ACC112 (cell line): Measurements from ENCODE around the gene NAPG.

ENCODE experiments used
- H2AFZ ChIP-seq: fragments of 200-600 bp; sonication (generic); one replicate; pipeline ENCODE4 v1.6.0; 2017; ENCODE audit warnings: antibody characterized with exemption, low read length; ENCODE audit not compliant: unreplicated experiment
- H3K27ac ChIP-seq: fragments of 200-600 bp; sonication (generic); 2 replicates; pipeline ENCODE4 v1.5.1; 2014; ENCODE audit warnings: low read depth, mild to moderate bottlenecking, antibody characterized with exemption, low read length, moderate library complexity
- H3K27me3 ChIP-seq: fragments of 200-600 bp; sonication (generic); 2 replicates; pipeline ENCODE4 v1.6.1; 2014; ENCODE audit warnings: mild to moderate bottlenecking, antibody characterized with exemption, low read length, moderate library complexity, mixed read lengths; ENCODE audit not compliant: insufficient read depth
- H3K36me3 ChIP-seq: fragments of 200-600 bp; sonication (generic); 2 replicates; pipeline ENCODE4 v1.6.1; 2016; ENCODE audit warnings: mild to moderate bottlenecking, antibody characterized with exemption, low read length, moderate library complexity, mixed read lengths; ENCODE audit not compliant: insufficient read depth
- H3K4me1 ChIP-seq: fragments of 200-600 bp; sonication (generic); one replicate; pipeline ENCODE4 v1.6.1; 2016; ENCODE audit warnings: low read length, mixed read lengths; ENCODE audit not compliant: insufficient read depth, unreplicated experiment, control insufficient read depth
- H3K4me3 ChIP-seq: fragments of 200-600 bp; sonication (generic); 2 replicates; pipeline ENCODE4 v1.5.1; 2014; ENCODE audit warnings: mild to moderate bottlenecking, low read depth, low read length
- H3K79me2 ChIP-seq: fragments of 200-600 bp; sonication (generic); one replicate; pipeline ENCODE4 v1.6.0; 2016; ENCODE audit warnings: low read length; ENCODE audit not compliant: control insufficient read depth, unreplicated experiment, insufficient read depth

Gene NAPG

GRCh38 chr18:10525697-10526560, at the start of gene NAPG:
Gene NAPG (plus strand): TSS chr18:10526027. CDS start chr18:10526103, 76 bp downstream.
- H3K79me2 ChIP-seq, result peaks cover 43% of the 10 kb centered on the region
- H3K4me3 ChIP-seq, result peak within 1 kb of the TSS; percentile 99
- H3K27ac ChIP-seq, result peak within 1 kb of the TSS; percentile 66
- H2AFZ ChIP-seq, result peak within 1 kb of the TSS; percentile 96
- no peaks in the 10 kb centered on the region for H3K36me3 ChIP-seq
- peaks cover 7% of the 10 kb centered on the region; the same call in 1 of the 2 replicates for H3K27me3 ChIP-seq
- peaks cover 27% of the 10 kb centered on the region for H3K4me1 ChIP-seq

DNA sequence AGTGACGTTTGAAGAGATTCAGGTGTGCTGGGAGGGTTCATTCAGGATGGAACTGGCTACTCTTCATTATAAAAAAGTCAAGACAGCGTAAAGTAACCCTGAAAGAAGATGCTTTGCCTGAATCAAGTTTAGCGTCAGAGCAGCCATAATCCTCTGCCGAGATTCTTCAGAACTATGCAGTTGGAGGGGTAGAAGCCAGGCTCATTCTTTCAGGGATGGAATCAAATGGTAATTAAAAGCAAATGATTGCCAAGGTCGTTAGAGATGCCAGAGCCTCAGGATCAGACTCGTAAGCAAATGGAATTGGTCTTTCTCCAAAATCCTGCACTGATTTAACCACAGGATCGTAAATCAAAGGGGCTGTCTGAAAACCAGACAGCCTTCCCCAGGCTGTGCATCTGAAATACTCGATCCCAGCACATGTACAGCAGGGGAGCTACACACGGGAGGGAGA, 49.5 kb upstream of the NAPG start:
- Histone ChIP-seq H3K4me1 (no peaks in the 10 kb centered on the region), H2AFZ (no peak overlapping the region), H3K27ac (no peak overlapping the region), H3K4me3 (no peak overlapping the region), H3K27me3 (peaks cover 59% of the 10 kb centered on the region), H3K79me2 (no peaks in the 10 kb centered on the region), H3K36me3 (no peaks in the 10 kb centered on the region)

DNA sequence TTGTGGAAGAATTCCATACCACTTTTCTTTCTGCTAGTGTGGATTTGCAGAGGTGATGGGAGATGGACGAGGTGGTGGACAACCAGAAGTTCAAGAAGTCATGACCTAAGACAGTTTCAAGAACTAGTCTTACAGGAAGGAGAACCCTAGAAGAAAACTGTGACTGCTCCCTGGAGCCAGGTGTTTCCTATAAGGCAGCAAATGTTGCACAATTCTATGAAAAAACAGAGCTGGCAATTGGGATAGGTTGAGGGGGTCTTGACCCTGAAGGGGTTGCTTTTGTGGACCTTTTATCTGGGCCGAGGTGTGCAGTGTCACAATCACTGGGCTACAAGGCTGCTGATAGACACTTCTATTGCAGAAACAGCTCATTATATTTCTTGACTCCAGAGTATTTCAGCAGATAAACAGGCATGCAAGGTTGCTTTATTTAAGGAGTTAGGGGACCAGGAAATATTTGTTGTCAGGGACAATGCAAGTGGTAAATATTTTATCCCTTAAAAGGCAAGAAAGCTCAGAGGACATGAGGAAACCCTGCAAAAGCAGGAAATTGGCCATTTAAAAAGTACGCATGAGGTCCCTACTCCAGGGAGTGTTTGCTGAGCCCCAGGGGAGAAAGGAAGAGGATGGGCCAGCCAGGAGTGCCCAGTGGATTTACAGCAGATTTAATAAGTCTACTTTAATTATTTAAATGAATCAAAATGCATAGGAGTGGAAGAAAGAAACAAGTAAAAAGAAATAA, 48.5 kb upstream of the NAPG start:
- no peak overlapping the region for H2AFZ ChIP-seq
- no peaks in the 10 kb centered on the region for H3K4me1 ChIP-seq
- peaks cover 63% of the 10 kb centered on the region for H3K27me3 ChIP-seq

GRCh38 chr18:10477863-10478260, 48.0 kb upstream of the NAPG start:
- H3K4me1 ChIP-seq, result no peaks in the 10 kb centered on the region
- H3K27ac ChIP-seq, result no peak overlapping the region
- H3K4me3 ChIP-seq, result no peak overlapping the region
- peaks cover 63% of the 10 kb centered on the region for H3K27me3 ChIP-seq
- no peak overlapping the region for H2AFZ ChIP-seq
- no peaks in the 10 kb centered on the region for H3K79me2 ChIP-seq
- no peaks in the 10 kb centered on the region for H3K36me3 ChIP-seq

More for the DNA sequence above, 48.5 kb upstream of the NAPG start:
- Histone ChIP-seq H3K4me3 (no peak overlapping the region), H3K36me3 (no peaks in the 10 kb centered on the region), H3K79me2 (no peaks in the 10 kb centered on the region), H3K27ac (no peak overlapping the region)

- Histone ChIP-seq H3K27ac (no peak overlapping the region), H2AFZ (no peak overlapping the region), H3K4me1 (no peaks in the 10 kb centered on the region), H3K27me3 (peaks cover 59% of the 10 kb centered on the region), H3K79me2 (no peaks in the 10 kb centered on the region), H3K36me3 (no peaks in the 10 kb centered on the region), H3K4me3 (no peak overlapping the region)
Observed at GRCh38 chr18:10481831-10482230, 44.0 kb upstream of the NAPG start.

DNA sequence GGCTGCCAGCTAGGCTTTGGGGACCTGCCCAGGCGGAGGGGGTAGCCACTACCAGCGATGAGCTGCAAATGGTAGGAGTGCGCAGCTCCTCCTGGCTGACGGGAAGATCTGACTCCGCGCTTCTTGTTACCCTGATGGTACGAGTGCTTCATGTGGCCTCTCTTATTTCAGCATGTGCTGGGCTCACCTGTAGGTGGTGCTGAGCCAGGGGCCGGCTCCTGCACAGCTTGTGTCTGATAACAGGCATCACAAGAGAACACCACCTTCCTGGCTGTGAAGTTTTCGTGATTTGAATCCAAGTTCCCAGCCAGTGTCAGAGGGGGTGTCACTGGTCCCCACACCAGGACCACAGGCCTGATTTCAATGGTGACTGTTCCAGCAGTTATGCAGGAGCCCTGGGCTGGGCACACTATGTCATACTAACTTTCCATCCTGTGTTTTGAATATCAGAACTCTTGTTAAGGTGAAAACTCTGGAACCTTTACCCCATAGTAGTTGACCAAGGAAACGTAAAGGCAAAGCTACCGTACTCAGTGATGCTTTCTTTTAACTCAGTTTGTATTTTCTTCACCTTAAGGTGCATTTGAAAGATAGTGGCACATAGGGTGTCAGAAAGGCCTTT, 43.4 kb upstream of the NAPG start:
- Histone ChIP-seq H3K79me2 (no peaks in the 10 kb centered on the region), H3K27ac (no peak overlapping the region), H3K4me3 (no peak overlapping the region), H3K27me3 (peaks cover 59% of the 10 kb centered on the region), H3K4me1 (no peaks in the 10 kb centered on the region), H3K36me3 (no peaks in the 10 kb centered on the region), H2AFZ (no peak overlapping the region)

DNA sequence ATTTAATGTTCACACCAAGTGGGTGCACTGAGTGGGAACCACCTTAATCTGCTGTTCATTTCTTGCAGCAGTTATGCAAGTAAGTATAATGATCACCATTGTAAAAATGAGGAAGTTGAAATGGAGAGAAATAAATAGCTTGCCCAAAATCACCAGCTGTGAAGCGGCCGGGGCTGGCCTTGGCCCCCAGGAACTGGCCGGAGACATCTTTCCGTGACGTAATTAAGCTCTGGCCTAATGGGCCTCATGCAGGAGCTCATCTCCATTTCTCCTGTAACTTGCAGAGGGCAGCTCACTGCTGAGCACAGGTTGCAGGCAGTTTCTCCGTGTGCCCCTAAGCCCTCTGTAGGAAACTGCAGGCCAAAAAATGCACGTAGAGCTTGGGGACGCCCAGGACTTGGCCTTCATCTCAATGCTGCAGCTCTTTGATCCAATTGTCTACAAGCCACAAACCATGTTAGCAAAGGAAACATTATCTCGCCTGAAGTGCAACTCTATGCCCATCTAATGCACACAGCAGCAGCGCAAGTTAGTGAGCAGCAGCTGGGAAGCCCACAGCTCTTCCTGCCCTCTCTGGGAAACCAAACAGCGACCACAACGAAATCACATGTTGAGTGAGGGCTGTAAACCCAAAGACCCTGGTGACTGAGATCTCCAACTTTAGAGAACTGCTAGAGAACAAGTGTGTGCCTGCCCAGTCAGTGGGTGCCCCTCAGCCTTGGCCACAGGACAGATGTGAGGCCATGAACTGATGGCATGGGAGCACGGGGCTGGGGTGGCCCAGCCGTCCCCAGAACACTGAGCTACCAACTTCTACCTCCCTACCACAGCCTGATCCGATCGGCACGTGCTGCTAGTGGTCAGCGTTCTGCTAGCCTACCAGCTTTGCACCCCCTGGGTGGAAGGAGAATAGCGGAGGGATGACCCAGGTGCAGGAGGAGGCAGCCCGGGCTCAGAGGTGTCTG, 42.6 kb upstream of the NAPG start:
- H2AFZ ChIP-seq, result no peak overlapping the region
- H3K4me1 ChIP-seq, result no peaks in the 10 kb centered on the region
- peaks cover 51% of the 10 kb centered on the region for H3K27me3 ChIP-seq
- H3K4me3 ChIP-seq, result no peak overlapping the region
- H3K27ac ChIP-seq, result no peak overlapping the region
- no peaks in the 10 kb centered on the region for H3K79me2 ChIP-seq
- H3K36me3 ChIP-seq, result no peaks in the 10 kb centered on the region

- Histone ChIP-seq H3K79me2 (no peaks in the 10 kb centered on the region), H3K4me1 (no peaks in the 10 kb centered on the region), H2AFZ (no peak overlapping the region), H3K27me3 (peaks cover 36% of the 10 kb centered on the region), H3K36me3 (no peaks in the 10 kb centered on the region), H3K27ac (no peak overlapping the region), H3K4me3 (no peak overlapping the region)
Observed at GRCh38 chr18:10485475-10485874, 40.4 kb upstream of the NAPG start.

DNA sequence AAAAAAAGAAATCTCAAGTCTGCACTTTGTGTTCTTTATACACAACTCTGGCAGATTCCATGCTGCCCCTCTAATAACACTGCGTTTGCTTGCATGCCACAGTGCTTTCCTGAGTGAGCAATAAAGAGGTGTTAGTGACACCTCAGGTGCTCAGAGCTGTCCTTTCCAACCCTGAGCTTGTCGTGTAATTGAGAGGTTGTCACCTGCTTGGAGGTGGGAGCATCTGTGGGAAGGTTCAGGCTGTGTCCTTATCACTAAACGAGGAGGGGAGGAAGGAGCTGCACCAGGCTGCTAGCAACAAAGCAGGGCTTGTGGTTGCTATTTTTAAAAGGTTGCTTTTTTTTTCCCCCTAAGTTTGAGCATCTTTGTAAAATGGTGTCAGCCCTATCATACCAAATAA, 39.5 kb upstream of the NAPG start:
- no peaks in the 10 kb centered on the region for H3K79me2 ChIP-seq
- no peak overlapping the region for H2AFZ ChIP-seq
- H3K4me1 ChIP-seq, result no peaks in the 10 kb centered on the region
- no peak overlapping the region for H3K27ac ChIP-seq
- no peaks in the 10 kb centered on the region for H3K36me3 ChIP-seq
- H3K4me3 ChIP-seq, result no peak overlapping the region
- peaks cover 31% of the 10 kb centered on the region for H3K27me3 ChIP-seq

DNA sequence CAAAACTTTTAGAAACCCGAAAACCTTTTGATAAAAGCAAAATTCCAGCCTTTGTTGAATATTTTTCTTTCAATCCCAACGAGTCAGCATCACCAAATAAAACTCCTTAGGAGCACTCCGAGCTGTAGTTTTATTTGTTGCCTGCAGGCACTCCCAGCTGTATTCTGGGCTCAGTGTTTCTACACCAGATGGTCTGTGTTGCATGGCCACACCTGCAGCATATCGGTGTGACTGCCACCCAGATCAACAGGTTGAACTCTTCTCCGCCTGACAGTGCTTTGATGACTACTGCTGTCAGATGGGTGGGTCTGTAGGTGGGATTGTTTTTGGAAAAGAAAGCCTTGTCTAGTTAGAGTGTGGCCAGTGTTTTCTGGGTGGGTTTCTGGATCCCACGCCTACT, 38.7 kb upstream of the NAPG start:
- H3K4me1 ChIP-seq, result no peaks in the 10 kb centered on the region
- no peaks in the 10 kb centered on the region for H3K79me2 ChIP-seq
- no peaks in the 10 kb centered on the region for H3K36me3 ChIP-seq
- H2AFZ ChIP-seq, result no peak overlapping the region
- H3K27me3 ChIP-seq, result peaks cover 27% of the 10 kb centered on the region
- H3K27ac ChIP-seq, result no peak overlapping the region
- no peak overlapping the region for H3K4me3 ChIP-seq
